ENCODE measurements around the gene ITPRIPL1.

ITPRIPL1 gene

DNA sequence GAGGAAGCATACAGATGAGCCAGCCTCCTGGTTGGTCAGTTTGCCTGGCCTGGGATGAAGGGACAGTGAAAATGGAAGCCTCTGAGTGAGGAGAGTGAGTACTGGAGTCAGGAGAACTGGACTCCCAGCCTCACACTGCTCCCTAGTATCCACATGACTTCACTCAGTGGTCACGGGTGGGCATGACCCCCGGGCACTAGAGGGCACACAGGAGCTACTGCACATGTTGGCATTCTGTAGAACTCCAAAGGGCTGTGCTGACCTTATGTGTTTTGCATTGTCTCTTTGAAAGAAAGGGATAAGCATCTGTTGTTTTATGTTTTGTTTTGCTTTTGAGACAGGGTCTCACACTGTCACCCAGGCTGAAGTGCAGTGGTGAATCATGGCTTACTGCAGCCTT lies 34.2 kb downstream of the ITPRIPL1 start:
- DNase-seq (ENCODE audit: low read depth) = no peak

DNA sequence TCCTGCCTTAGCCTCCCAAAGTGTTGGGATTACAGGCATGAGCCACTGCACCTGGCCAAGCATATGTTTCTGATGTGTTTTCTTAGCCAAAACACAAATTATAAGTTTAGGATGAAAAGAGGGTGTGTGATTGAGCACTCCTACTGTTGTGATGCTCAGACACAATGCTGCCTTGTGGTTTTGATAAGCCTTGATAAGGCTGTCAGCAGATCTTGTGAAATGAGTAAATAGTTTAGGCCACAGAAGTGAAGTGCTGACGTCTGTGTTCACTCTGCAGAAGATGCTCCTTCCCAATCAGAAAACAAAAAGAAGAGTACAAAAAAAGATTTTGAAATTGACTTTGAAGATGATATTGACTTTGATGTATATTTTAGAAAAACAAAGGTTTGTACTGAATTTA lies 34.7 kb downstream of the ITPRIPL1 start:
- DNase-seq (ENCODE audit: low read depth) = no peak

DNA sequence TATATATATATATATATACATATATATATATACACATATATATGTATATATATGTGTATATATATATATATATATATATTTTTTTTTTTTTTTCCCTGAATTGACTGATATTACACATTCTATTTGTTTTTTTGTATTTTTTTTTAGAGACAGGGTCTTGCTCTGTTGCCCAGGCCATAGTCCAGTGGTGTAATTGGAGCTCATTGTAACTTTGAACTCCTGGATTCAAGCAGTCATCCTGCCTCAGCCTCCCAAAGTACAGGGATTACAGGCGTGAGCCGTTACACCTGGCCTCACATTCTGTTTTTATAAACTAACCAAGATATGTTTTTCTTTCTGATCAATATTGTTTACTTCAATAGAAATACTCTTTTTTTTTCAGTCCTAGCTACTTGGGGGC lies 36.6 kb downstream of the ITPRIPL1 start:
- DNase-seq (ENCODE audit: low read depth) = no peak

DNA sequence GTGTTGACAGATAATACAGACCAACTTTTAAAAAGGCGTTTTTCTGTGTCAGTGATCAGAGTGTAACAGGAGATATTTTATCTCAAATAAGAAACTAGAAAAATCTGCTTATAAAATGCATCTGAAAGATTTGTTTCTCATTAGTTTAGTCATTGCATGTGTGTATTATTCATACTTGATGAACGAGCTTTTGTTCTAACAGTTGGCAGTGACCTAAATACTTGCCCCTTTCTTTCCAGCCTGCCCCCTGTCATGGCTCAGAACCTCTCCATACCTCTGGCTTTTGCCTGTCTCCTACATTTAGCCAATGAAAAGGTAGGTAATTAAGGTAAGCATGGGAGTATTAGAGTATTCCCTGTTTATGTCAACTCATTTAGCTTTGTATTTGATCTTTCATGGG lies 44.1 kb downstream of the ITPRIPL1 start:
- DNase-seq (ENCODE audit: low read depth) = no peak

DNA sequence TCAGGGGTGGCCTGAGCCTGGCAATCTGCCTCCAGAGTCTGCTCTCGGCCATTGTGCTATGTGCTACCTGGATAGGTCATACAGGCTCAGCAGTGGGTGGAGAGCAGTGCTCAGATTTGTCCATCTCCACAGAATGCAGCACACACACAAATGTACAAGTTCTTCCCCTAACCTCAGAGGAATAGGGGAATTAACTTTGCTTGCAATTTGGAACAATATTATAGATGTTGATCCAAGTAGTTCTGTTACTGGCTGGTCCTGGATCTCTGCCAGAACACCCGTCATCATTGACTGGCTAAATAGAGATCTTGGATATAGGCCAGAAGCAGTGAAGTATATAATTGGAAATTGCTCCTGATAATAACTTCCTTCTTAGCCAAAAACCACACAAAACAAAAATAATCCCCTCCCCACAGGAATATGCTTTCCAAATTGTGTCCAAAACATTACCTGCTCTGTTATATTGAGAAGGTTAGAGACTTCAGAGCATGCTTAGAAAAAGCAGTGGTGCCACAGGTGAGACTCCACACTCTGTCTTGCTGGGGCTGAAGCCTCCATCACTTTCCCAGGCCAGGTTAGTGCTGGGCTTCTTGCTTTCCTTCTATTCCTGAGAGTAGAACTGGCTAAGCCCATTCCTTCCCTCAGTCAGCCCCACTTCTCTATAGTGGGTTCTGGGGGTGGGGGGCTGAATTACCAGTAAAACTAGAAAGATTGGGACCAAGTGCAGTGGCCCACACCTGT lies 49.3 kb downstream of the ITPRIPL1 start:
- no peak for DNase-seq (ENCODE audit: low read depth)

All from stimulated activated CD8-positive, alpha-beta memory T cell treated with anti-CD3 and anti-CD28 coated beads, Interleukin-7, amount 100 ng/mL, for 24 hours (primary cell).